Measurements from ENCODE around the gene SPECC1. TPM values are rescaled to one million over a fixed set of nuclear protein-coding genes. Genes with fewer than 3 reads are reported as not detected.

The SPECC1 gene
- total RNA-seq, 4 donors from 2014 or later, result 22.5 to 36.3 (median 33.2) TPM

DNA sequence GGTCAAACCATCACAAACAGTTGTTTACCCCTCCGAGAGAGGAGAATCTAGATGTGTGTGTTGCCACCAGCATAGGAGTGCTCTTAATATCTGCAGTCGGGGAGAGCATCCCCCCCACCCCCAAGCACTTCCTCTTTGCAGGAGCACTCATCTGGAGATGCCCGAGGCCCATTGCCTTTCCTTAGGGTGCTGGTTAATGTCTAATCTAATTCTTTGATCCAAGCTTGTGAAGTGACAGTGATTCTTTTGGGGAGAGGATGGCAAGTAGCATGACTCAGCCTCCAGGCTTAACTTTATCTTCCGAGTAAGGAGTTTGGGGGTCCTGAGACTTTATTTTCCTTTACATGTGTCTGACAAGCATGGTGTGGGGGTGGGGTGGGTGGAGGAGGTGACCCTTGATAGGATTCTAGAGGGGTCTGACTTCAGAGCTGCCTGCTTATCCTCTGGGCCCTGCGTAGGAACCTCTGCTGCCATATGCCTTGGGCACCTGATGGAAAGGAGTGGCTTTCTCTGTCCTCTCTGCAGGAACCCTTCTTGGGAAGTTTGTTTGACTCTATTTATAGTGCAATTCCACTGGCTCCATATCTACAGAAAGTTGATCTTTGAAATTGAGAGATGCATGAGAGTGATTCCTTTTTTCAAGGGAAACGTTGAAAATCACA, 207.1 kb downstream of the SPECC1 start:
- WGBS, 2 donors (ENCODE audit: low coverage in 1 of 2), result 72 to 86% methylated on average over 4 to 5 of the region's 6 CpGs
- Histone ChIP-seq H3K4me3 (no peak overlapping the region), H3K36me3 (peaks cover 0 to 7% of the 10 kb centered on the region in 2 donors), H3K27me3 (no peaks in the 10 kb centered on the region), H3K27ac (no peak overlapping the region), H3K9me3 (no peaks in the 10 kb centered on the region), H3K4me1 (no peaks in the 10 kb centered on the region)
- no peak for ATAC-seq
- TF ChIP-seq POLR2AphosphoS5 (IDR thresholded peaks at IDR 0.05) (no peak), EP300 (IDR thresholded peaks at IDR 0.05) (no peak), POLR2A (IDR thresholded peaks at IDR 0.05) (no peak)
- TF ChIP-seq, protein P1, sequence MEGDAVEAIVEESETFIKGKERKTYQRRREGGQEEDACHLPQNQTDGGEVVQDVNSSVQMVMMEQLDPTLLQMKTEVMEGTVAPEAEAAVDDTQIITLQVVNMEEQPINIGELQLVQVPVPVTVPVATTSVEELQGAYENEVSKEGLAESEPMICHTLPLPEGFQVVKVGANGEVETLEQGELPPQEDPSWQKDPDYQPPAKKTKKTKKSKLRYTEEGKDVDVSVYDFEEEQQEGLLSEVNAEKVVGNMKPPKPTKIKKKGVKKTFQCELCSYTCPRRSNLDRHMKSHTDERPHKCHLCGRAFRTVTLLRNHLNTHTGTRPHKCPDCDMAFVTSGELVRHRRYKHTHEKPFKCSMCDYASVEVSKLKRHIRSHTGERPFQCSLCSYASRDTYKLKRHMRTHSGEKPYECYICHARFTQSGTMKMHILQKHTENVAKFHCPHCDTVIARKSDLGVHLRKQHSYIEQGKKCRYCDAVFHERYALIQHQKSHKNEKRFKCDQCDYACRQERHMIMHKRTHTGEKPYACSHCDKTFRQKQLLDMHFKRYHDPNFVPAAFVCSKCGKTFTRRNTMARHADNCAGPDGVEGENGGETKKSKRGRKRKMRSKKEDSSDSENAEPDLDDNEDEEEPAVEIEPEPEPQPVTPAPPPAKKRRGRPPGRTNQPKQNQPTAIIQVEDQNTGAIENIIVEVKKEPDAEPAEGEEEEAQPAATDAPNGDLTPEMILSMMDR (IDR thresholded peaks at IDR 0.05), result no peak

DNA sequence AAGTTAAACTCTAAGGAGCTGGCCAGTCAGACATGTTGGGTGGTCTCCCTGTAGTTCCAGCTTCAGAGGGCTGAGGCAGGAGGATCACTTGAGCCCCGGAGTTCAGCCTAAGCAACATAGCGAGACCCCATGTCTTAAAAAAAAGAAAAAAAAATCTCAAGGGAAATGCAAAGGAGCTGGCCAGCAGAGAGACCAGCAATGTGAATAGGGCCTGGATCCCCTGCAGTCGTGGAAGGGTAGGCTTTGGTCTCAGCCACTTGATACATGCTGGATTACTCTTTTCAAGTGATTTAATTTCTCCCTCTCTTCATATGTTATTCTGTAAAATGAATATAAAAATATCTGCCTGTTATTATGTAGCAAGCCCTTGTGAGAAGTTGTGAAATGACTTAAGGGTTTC, 207.7 kb downstream of the SPECC1 start:
- Histone ChIP-seq H3K4me3 (no peak overlapping the region), H3K4me1 (no peaks in the 10 kb centered on the region), H3K27me3 (no peaks in the 10 kb centered on the region), H3K36me3 (peaks cover 0 to 2% of the 10 kb centered on the region in 2 donors), H3K9me3 (no peaks in the 10 kb centered on the region), H3K27ac (no peak overlapping the region)
- TF ChIP-seq, protein P1 (IDR thresholded peaks at IDR 0.05), result no peak
- TF ChIP-seq POLR2A (IDR thresholded peaks at IDR 0.05) (no peak), POLR2AphosphoS5 (IDR thresholded peaks at IDR 0.05) (no peak), EP300 (IDR thresholded peaks at IDR 0.05) (no peak)
- no peak for ATAC-seq
- WGBS, 2 donors (ENCODE audit: low coverage in 1 of 2), result 60% methylated on average over 1 to 3 of the region's 3 CpGs

DNA sequence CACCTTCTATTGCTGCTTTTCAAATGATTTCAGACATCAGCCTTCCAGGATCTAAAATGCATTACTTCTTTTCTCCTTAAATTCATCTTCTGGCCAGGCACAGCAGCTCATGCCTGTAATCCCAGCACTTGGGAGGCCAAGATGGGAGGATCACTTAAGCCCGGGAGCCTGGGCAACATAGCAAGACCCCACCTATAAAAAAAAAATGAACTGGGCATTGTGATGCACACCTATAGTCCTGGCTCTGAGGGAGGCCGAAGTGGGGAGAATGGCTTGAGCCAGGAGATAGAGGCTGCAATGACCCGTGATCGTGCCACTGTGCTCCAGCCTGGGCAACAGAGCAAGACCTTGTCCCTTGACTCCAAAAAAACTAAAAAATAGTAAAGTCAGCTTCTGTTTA, 208.5 kb downstream of the SPECC1 start:
- WGBS, 2 donors (ENCODE audit: low coverage in 1 of 2), result 90 to 95% methylated on average over 2 to 4 of the region's 4 CpGs
- H3K4me3 ChIP-seq, result no peak overlapping the region
- TF ChIP-seq POLR2AphosphoS5 (IDR thresholded peaks at IDR 0.05) (no peak), EP300 (IDR thresholded peaks at IDR 0.05) (no peak), POLR2A (IDR thresholded peaks at IDR 0.05) (no peak)
- TF ChIP-seq, protein P1 (IDR thresholded peaks at IDR 0.05), result no peak
- H3K27me3 ChIP-seq, result no peaks in the 10 kb centered on the region
- H3K36me3 ChIP-seq, result no peaks in the 10 kb centered on the region
- no peak for ATAC-seq
- no peaks in the 10 kb centered on the region for H3K4me1 ChIP-seq
- H3K9me3 ChIP-seq, result no peaks in the 10 kb centered on the region
- H3K27ac ChIP-seq, result no peak overlapping the region

DNA sequence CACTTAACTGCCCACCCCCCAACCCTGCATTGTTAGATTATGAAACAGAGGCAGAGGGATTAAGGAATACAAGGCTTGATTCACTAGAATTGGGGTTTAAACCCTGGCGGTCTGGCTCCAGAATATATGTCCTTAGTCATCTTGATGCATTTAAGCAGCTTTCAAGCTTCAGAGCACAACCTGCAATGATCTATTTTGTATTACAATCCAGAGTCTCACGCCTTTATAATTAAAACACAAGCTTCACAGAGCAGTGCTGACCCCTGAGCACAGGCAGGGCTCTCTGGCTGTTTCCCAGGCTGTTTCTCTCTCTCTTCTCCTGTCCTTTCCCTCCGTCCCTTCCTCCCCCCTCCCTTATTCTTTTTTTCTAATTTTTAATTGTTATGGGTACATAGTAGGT, 209.1 kb downstream of the SPECC1 start:
- H3K9me3 ChIP-seq, result no peaks in the 10 kb centered on the region
- 76 to 79% methylated on average over 3 of the region's 3 CpGs for WGBS, 2 donors (ENCODE audit: low coverage in 1 of 2)
- no peak overlapping the region for H3K27ac ChIP-seq
- no peaks in the 10 kb centered on the region for H3K27me3 ChIP-seq
- no peaks in the 10 kb centered on the region for H3K4me1 ChIP-seq
- H3K36me3 ChIP-seq, result no peaks in the 10 kb centered on the region
- TF ChIP-seq, protein P1 (IDR thresholded peaks at IDR 0.05), result no peak
- TF ChIP-seq POLR2AphosphoS5 (IDR thresholded peaks at IDR 0.05), result no peak
- TF ChIP-seq EP300 (IDR thresholded peaks at IDR 0.05), result no peak
- TF ChIP-seq POLR2A (IDR thresholded peaks at IDR 0.05), result no peak
- ATAC-seq, result no peak
- H3K4me3 ChIP-seq, result no peak overlapping the region

DNA sequence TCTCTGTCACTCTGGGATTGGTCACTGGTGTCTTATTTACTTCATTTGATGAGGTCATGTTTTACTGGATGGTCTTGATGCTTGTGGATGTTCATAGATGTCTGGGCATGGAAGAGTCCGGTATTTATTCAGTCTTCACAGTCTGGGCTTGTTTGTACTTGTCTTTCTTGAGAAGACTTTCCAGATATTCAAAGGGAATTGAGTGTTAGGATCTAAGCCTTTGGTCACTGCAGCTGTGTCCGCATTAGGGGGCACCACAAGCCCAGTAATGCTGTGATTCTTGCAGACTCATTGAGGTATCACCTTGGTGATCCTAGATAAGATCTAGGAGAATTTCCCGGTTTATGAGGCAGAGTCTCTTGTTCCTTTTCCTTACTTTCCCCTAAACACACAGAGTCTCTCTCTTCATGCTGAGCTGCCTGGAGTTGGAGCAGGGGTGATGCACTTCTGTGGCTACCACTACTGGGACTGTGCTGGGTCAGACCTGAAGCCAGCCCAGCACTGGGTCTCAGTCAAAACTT, 214.7 kb downstream of the SPECC1 start:
- 89 to 100% methylated on average over 1 to 2 of the region's 3 CpGs for WGBS, 2 donors (ENCODE audit: low coverage in 1 of 2)
- no peak for ATAC-seq
- Histone ChIP-seq H3K9me3 (no peaks in the 10 kb centered on the region), H3K4me3 (no peak overlapping the region), H3K36me3 (peaks cover 0 to 13% of the 10 kb centered on the region in 2 donors), H3K4me1 (peaks cover 0 to 4% (median 0%) of the 10 kb centered on the region in 3 donors), H3K27me3 (no peaks in the 10 kb centered on the region), H3K27ac (no peak overlapping the region)
- TF ChIP-seq, protein P1 (IDR thresholded peaks at IDR 0.05), result no peak
- TF ChIP-seq EP300 (IDR thresholded peaks at IDR 0.05), result no peak
- no peak for TF ChIP-seq POLR2A (IDR thresholded peaks at IDR 0.05)

Data from gastroesophageal sphincter (tissue), 4 donors.